NCI-H1436 treated with DMSO at 0.1 percent for 48 hours (cell line): ENCODE results near the gene GAP43.

ENCODE experiments used
- DNase-seq: peaks from one replicate; lab custom pipeline; 2025; lab: John Stamatoyannopoulos, UW

Gene GAP43

GRCh38 chr3:115662356-115662755, 39.0 kb downstream of the GAP43 start:
- no peak for DNase-seq

GRCh38 chr3:115663414-115663813, 40.1 kb downstream of the GAP43 start:
- DNase-seq = no peak

GRCh38 chr3:115666081-115666480, 42.8 kb downstream of the GAP43 start:
- no peak for DNase-seq

GRCh38 chr3:115666920-115667737, 43.8 kb downstream of the GAP43 start:
- DNase-seq = no peak

GRCh38 chr3:115667738-115668065, 44.4 kb downstream of the GAP43 start:
- no peak for DNase-seq

GRCh38 chr3:115670911-115671310, 47.6 kb downstream of the GAP43 start:
- no peak for DNase-seq

- no peak for DNase-seq
Measured at GRCh38 chr3:115671761-115672455, 48.6 kb downstream of the GAP43 start.

- no peak for DNase-seq
Measured at GRCh38 chr3:115673881-115674280, 50.6 kb downstream of the GAP43 start.

GRCh38 chr3:115676336-115676735, 53.0 kb downstream of the GAP43 start:
- no peak for DNase-seq

GRCh38 chr3:115680803-115681345, 57.6 kb downstream of the GAP43 start:
- DNase-seq = no peak

GRCh38 chr3:115681736-115682135, 58.4 kb downstream of the GAP43 start:
- DNase-seq = no peak

- DNase-seq = no peak
Measured at GRCh38 chr3:115683305-115683704, 60.0 kb downstream of the GAP43 start.

GRCh38 chr3:115683773-115684172, 60.5 kb downstream of the GAP43 start:
- no peak for DNase-seq

GRCh38 chr3:115685097-115685496, 61.8 kb downstream of the GAP43 start:
- no peak for DNase-seq

GRCh38 chr3:115687721-115688120, 64.4 kb downstream of the GAP43 start:
- no peak for DNase-seq

- no peak for DNase-seq
Measured at GRCh38 chr3:115688418-115688817, 65.1 kb downstream of the GAP43 start.

GRCh38 chr3:115689928-115690327, 66.6 kb downstream of the GAP43 start:
- DNase-seq = no peak

- DNase-seq = no peak
Measured at GRCh38 chr3:115691964-115692363, 68.7 kb downstream of the GAP43 start.

GRCh38 chr3:115692887-115693524, 69.7 kb downstream of the GAP43 start:
- peak; percentile 70 for DNase-seq

- DNase-seq = no peak
Measured at GRCh38 chr3:115693868-115694267, 70.6 kb downstream of the GAP43 start.

- DNase-seq = no peak
Measured at GRCh38 chr3:115695090-115695489, 71.8 kb downstream of the GAP43 start.

GRCh38 chr3:115697263-115698053, 74.1 kb downstream of the GAP43 start:
- no peak for DNase-seq
